WTC11 (cell line): ENCODE results near the gene IL11RA.

Experiments
- ATF2 ChIP-seq: sonication (generic); formaldehyde crosslinking; IDR thresholded peaks from 2 replicates; pipeline ENCODE4 v1.8.1; 2022; ENCODE audit warnings: low read depth, missing genetic modification reagents, borderline replicate concordance
- CTCF ChIP-seq: fragments of 200-600 bp; IDR thresholded peaks from 2 replicates; pipeline ENCODE4 v1.8.0; 2022; ENCODE audit warnings: antibody characterized with exemption
- NFE2L1 ChIP-seq: sonication (generic); formaldehyde crosslinking; IDR thresholded peaks from 2 replicates; pipeline ENCODE4 v1.8.1; 2023; ENCODE audit warnings: missing genetic modification reagents
- ZNF512 ChIP-seq: sonication (generic); formaldehyde crosslinking; IDR thresholded peaks from 2 replicates; pipeline ENCODE4 v1.8.1; 2022; ENCODE audit warnings: missing genetic modification reagents, borderline replicate concordance

- TF ChIP-seq CTCF: no peak
- TF ChIP-seq ATF2 (CRISPR knock-in tag): no peak
- TF ChIP-seq NFE2L1: no peak
- TF ChIP-seq ZNF512: no peak
Measured at GRCh38 chr9:34689116-34689470, 37.1 kb downstream of the IL11RA start.
